ENCODE measurements around the gene DEDD. TPM values are rescaled to one million over a fixed set of nuclear protein-coding genes. Genes with fewer than 3 reads are reported as not detected.
A peak's percentile ranks its signal among the peaks of the same experiment; 100 is the strongest.

DEDD gene
- total RNA-seq, 2 experiments from 2014 or later, result 35.0 to 40.2 TPM

- no peak for DNase-seq
- Mint-ChIP-seq H3K27me3 (no peaks in the 10 kb centered on the region), H3K27ac (no peak overlapping the region), H3K9me3 (no peaks in the 10 kb centered on the region), H3K36me3 (no peaks in the 10 kb centered on the region), H3K4me1 (ENCODE audit: low read depth) (no peaks in the 10 kb centered on the region), H3K4me3 (no peak overlapping the region)
- intact Hi-C loops (cut with micrococcal nuclease), result no loop called here
- POLR2A ChIA-PET, result interaction anchor here (0.7 kb wide), 1 partner anchor 12 kb away, joined by 3 read pairs; no protein-coding TSS in a partner anchor
- CTCF ChIA-PET, result interaction anchor here (0.8 to 2.0 kb wide), 3 partner anchors 9 to 17 kb away, joined by 4 to 14 read pairs (median 9); partner anchors contain the start of genes ARHGAP30 and KLHDC9
Measured at GRCh38 chr1:161080441-161081405, 51.7 kb downstream of the DEDD start.

- intact Hi-C loops (cut with micrococcal nuclease), result no loop called here
- POLR2A ChIA-PET, result interaction anchor here (0.6 to 0.9 kb wide), 3 partner anchors 9 to 18 kb away, joined by 3 to 5 read pairs (median 4); partner anchors contain the start of gene ARHGAP30
- Mint-ChIP-seq H3K27ac (no peak overlapping the region), H3K27me3 (no peaks in the 10 kb centered on the region), H3K4me1 (ENCODE audit: low read depth) (no peaks in the 10 kb centered on the region), H3K36me3 (no peaks in the 10 kb centered on the region), H3K4me3 (no peak overlapping the region), H3K9me3 (no peaks in the 10 kb centered on the region)
- CTCF ChIA-PET, result interaction anchor here (1.1 to 2.0 kb wide), 2 partner anchors 8 to 18 kb away, joined by 9 to 14 read pairs; partner anchors contain the start of gene KLHDC9
- DNase-seq, result no peak
Measured at GRCh38 chr1:161079436-161080110, 52.9 kb downstream of the DEDD start.

GRCh38 chr1:161077426-161077825 lies 55.0 kb downstream of the DEDD start:
- Mint-ChIP-seq H3K36me3 (no peaks in the 10 kb centered on the region), H3K27me3 (no peaks in the 10 kb centered on the region), H3K4me1 (ENCODE audit: low read depth) (no peaks in the 10 kb centered on the region), H3K9me3 (no peaks in the 10 kb centered on the region), H3K4me3 (no peak overlapping the region), H3K27ac (no peak overlapping the region)
- DNase-seq, result no peak
- intact Hi-C loops (cut with micrococcal nuclease), result no loop called here
- CTCF ChIA-PET, result no interaction called here
- POLR2A ChIA-PET, result no interaction called here

GRCh38 chr1:161076410-161076809 lies 56.1 kb downstream of the DEDD start:
- Mint-ChIP-seq H3K4me1 (ENCODE audit: low read depth) (peaks cover 7% of the 10 kb centered on the region), H3K27ac (no peak overlapping the region), H3K9me3 (no peaks in the 10 kb centered on the region), H3K4me3 (no peak overlapping the region), H3K36me3 (no peaks in the 10 kb centered on the region), H3K27me3 (no peaks in the 10 kb centered on the region)
- POLR2A ChIA-PET, result no interaction called here
- CTCF ChIA-PET, result interaction anchor here (1.0 kb wide), 1 partner anchor 21 kb away, joined by 4 read pairs; no protein-coding TSS in a partner anchor
- intact Hi-C loops (cut with micrococcal nuclease), result no loop called here
- DNase-seq, result no peak

- POLR2A ChIA-PET, result no interaction called here
Measured at GRCh38 chr1:161074676-161075368, 57.6 kb downstream of the DEDD start.

GRCh38 chr1:161073474-161074121 lies 58.9 kb downstream of the DEDD start:
- intact Hi-C loops (cut with micrococcal nuclease), result no loop called here
- ChIA-PET CTCF (interaction anchor here (1.0 to 7.3 kb wide), 2 partner anchors 13 to 24 kb away, joined by 3 to 120 read pairs; partner anchors contain the start of gene KLHDC9), POLR2A (no interaction called here)
- Mint-ChIP-seq H3K27me3 (no peaks in the 10 kb centered on the region), H3K4me1 (ENCODE audit: low read depth) (peaks cover 22% of the 10 kb centered on the region), H3K27ac (no peak overlapping the region), H3K4me3 (no peak overlapping the region), H3K36me3 (peaks cover 8% of the 10 kb centered on the region), H3K9me3 (peaks cover 2% of the 10 kb centered on the region)
- no peak for DNase-seq

More at GRCh38 chr1:161074676-161075368, 57.6 kb downstream of the DEDD start:
- no peaks in the 10 kb centered on the region for H3K36me3 Mint-ChIP-seq
- DNase-seq, result no peak
- H3K27ac Mint-ChIP-seq, result no peak overlapping the region
- intact Hi-C loops (cut with micrococcal nuclease), result no loop called here
- no peak overlapping the region for H3K4me3 Mint-ChIP-seq
- no peaks in the 10 kb centered on the region for H3K27me3 Mint-ChIP-seq
- peaks cover 21% of the 10 kb centered on the region for H3K4me1 Mint-ChIP-seq (ENCODE audit: low read depth)
- peaks cover 2% of the 10 kb centered on the region for H3K9me3 Mint-ChIP-seq
- CTCF ChIA-PET, result interaction anchor here (0.7 kb wide), 1 partner anchor 23 kb away, joined by 3 read pairs; no protein-coding TSS in a partner anchor

- H3K4me3 Mint-ChIP-seq, result no peak overlapping the region
- POLR2A ChIA-PET, result no interaction called here
- peak overlapping the region; percentile 39 for H3K27ac Mint-ChIP-seq
- intact Hi-C loops (cut with micrococcal nuclease), result no loop called here
- H3K9me3 Mint-ChIP-seq, result peaks cover 2% of the 10 kb centered on the region
- CTCF ChIA-PET, result interaction anchor here (1.6 to 7.3 kb wide), 4 partner anchors 21 to 60 kb away, joined by 10 to 120 read pairs (median 16); partner anchors contain the start of genes DEDD, KLHDC9 and USF1
- no peak for DNase-seq
- H3K4me1 Mint-ChIP-seq (ENCODE audit: low read depth), result peaks cover 23% of the 10 kb centered on the region
- no peaks in the 10 kb centered on the region for H3K27me3 Mint-ChIP-seq
- H3K36me3 Mint-ChIP-seq, result peaks cover 14% of the 10 kb centered on the region
Measured at GRCh38 chr1:161072751-161073449, 59.6 kb downstream of the DEDD start.

- Mint-ChIP-seq H3K27me3 (no peaks in the 10 kb centered on the region), H3K36me3 (peaks cover 20% of the 10 kb centered on the region), H3K4me3 (no peak overlapping the region), H3K27ac (peak overlapping the region; percentile 39), H3K9me3 (peaks cover 2% of the 10 kb centered on the region), H3K4me1 (ENCODE audit: low read depth) (peaks cover 31% of the 10 kb centered on the region)
- intact Hi-C loops (cut with micrococcal nuclease), result no loop called here
- CTCF ChIA-PET, result interaction anchor here (0.6 to 7.3 kb wide), 14 partner anchors 8 to 282 kb away, joined by 3 to 120 read pairs (median 10); partner anchors contain the start of genes DEDD, KLHDC9, NIT1 and PFDN2
- DNase-seq, result peak; percentile 64
- POLR2A ChIA-PET, result interaction anchor here (0.7 to 3.9 kb wide), 2 partner anchors 26 to 45 kb away, joined by 3 to 18 read pairs; partner anchors contain the start of genes NIT1, PFDN2 and USF1
Measured at GRCh38 chr1:161071886-161072371, 60.5 kb downstream of the DEDD start.

Measured in activated CD4-positive, alpha-beta memory T cell treated with anti-CD3 and anti-CD28 coated beads for 36 hours (primary cell).